Karpas-422 (cell line): ENCODE results near the gene CABCOCO1. TPM values are rescaled to one million over a fixed set of nuclear protein-coding genes. Genes with fewer than 3 reads are reported as not detected.

Source experiments
- DNase-seq: peaks from one replicate; pipeline ENCODE4 v3.0.0-alpha.2; 2015
- H2AFZ ChIP-seq: fragments of 200-600 bp; sonication (generic); 2 replicates; pipeline ENCODE4 v1.6.1; 2014; ENCODE audit warnings: antibody characterized with exemption, low read length, mixed read lengths
- H3K27ac ChIP-seq: fragments of 200-600 bp; sonication (generic); 2 replicates; pipeline ENCODE4 v1.5.1; 2014; ENCODE audit warnings: mild to moderate bottlenecking, low read length, moderate library complexity
- H3K27me3 ChIP-seq: fragments of 200-600 bp; sonication (generic); 2 replicates; pipeline ENCODE4 v1.6.1; 2014; ENCODE audit warnings: low read length, mixed read lengths
- H3K36me3 ChIP-seq: fragments of 200-600 bp; sonication (generic); 2 replicates; pipeline ENCODE4 v1.6.1; 2014; ENCODE audit warnings: low read length, mixed read lengths; ENCODE audit not compliant: insufficient read depth
- H3K4me1 ChIP-seq: fragments of 200-600 bp; sonication (generic); 2 replicates; pipeline ENCODE4 v1.6.1; 2014; ENCODE audit warnings: mild to moderate bottlenecking, low read length, mixed read lengths
- H3K4me2 ChIP-seq: fragments of 200-600 bp; sonication (generic); 2 replicates; pipeline ENCODE4 v1.6.1; 2014; ENCODE audit warnings: low read length, low read depth, mild to moderate bottlenecking; ENCODE audit not compliant: poor library complexity, severe bottlenecking
- H3K4me3 ChIP-seq: fragments of 200-600 bp; sonication (generic); 2 replicates; pipeline ENCODE4 v1.5.1; 2014; ENCODE audit warnings: mild to moderate bottlenecking, antibody characterized with exemption, low read length, mixed read lengths
- H3K79me2 ChIP-seq: fragments of 200-600 bp; sonication (generic); 2 replicates; pipeline ENCODE4 v1.6.1; 2014; ENCODE audit warnings: mild to moderate bottlenecking, low read length, mixed read lengths
- H3K9ac ChIP-seq: fragments of 200-600 bp; sonication (generic); 2 replicates; pipeline ENCODE4 v1.6.0; 2014; ENCODE audit warnings: low read length
- H3K9me2 ChIP-seq: fragments of 200-600 bp; sonication (generic), shearing (Covaris generic); replicated peaks from 2 replicates; pipeline ENCODE4 v1.6.0; 2014; ENCODE audit warnings: mild to moderate bottlenecking, low read length, moderate library complexity; ENCODE audit not compliant: insufficient read depth
- H3K9me3 ChIP-seq: fragments of 300-700, 200-600 bp; sonication (generic); 2 replicates; pipeline ENCODE4 v1.6.1; 2014; ENCODE audit warnings: low read length, mixed read lengths
- H4K20me1 ChIP-seq: fragments of 200-600 bp; sonication (generic); 2 replicates; pipeline ENCODE4 v1.6.1; 2014; ENCODE audit warnings: mild to moderate bottlenecking, antibody characterized with exemption, low read length, low read depth; ENCODE audit not compliant: insufficient read depth
- total RNA-seq: library from RNA; depleted of rRNA; stranded (reverse); fragments of >200 nt; shearing (Covaris generic); gene quantifications from 2 replicates; pipeline ENCODE4 v1.2.3, GENCODE V29; 2014; ENCODE audit warnings: low replicate concordance

Gene CABCOCO1
- total RNA-seq, 1 experiment from 2014 or later = not detected

- Histone ChIP-seq H3K4me2 (no peak overlapping the region), H3K9ac (no peak overlapping the region), H2AFZ (no peak overlapping the region), H3K36me3 (no peaks in the 10 kb centered on the region), H4K20me1 (no peaks in the 10 kb centered on the region), H3K4me1 (no peaks in the 10 kb centered on the region), H3K27me3 (no peaks in the 10 kb centered on the region), H3K4me3 (no peak overlapping the region), H3K9me3 (no peaks in the 10 kb centered on the region), H3K9me2 (no peaks in the 10 kb centered on the region), H3K27ac (no peak overlapping the region), H3K79me2 (no peaks in the 10 kb centered on the region)
- no peak for DNase-seq
Observed at GRCh38 chr10:61634746-61635145, 28.0 kb upstream of the CABCOCO1 start.

GRCh38 chr10:61635471-61635870 lies 27.3 kb upstream of the CABCOCO1 start:
- DNase-seq = no peak
- Histone ChIP-seq H3K27me3 (no peaks in the 10 kb centered on the region), H3K9me2 (no peaks in the 10 kb centered on the region), H3K4me1 (no peaks in the 10 kb centered on the region), H3K27ac (no peak overlapping the region), H3K9ac (no peak overlapping the region), H3K4me3 (no peak overlapping the region), H2AFZ (no peak overlapping the region), H4K20me1 (no peaks in the 10 kb centered on the region), H3K79me2 (no peaks in the 10 kb centered on the region), H3K4me2 (no peak overlapping the region), H3K9me3 (no peaks in the 10 kb centered on the region), H3K36me3 (no peaks in the 10 kb centered on the region)

- no peak overlapping the region for H3K9ac ChIP-seq
- H3K79me2 ChIP-seq = no peaks in the 10 kb centered on the region
- DNase-seq = no peak
- no peaks in the 10 kb centered on the region for H3K4me1 ChIP-seq
- H2AFZ ChIP-seq = no peak overlapping the region
- H3K4me3 ChIP-seq = no peak overlapping the region
- H3K27me3 ChIP-seq = no peaks in the 10 kb centered on the region
- no peaks in the 10 kb centered on the region for H4K20me1 ChIP-seq
- no peak overlapping the region for H3K4me2 ChIP-seq
- H3K27ac ChIP-seq = no peak overlapping the region
- no peaks in the 10 kb centered on the region for H3K9me2 ChIP-seq
- H3K36me3 ChIP-seq = no peaks in the 10 kb centered on the region
- H3K9me3 ChIP-seq = no peaks in the 10 kb centered on the region
Observed at GRCh38 chr10:61635932-61636331, 26.8 kb upstream of the CABCOCO1 start.

GRCh38 chr10:61639952-61640351 lies 22.8 kb upstream of the CABCOCO1 start:
- Histone ChIP-seq H4K20me1 (no peaks in the 10 kb centered on the region), H3K27me3 (no peaks in the 10 kb centered on the region), H3K4me1 (no peaks in the 10 kb centered on the region), H3K4me2 (no peak overlapping the region), H3K9me2 (no peaks in the 10 kb centered on the region), H3K9ac (no peak overlapping the region), H3K36me3 (no peaks in the 10 kb centered on the region), H3K27ac (no peak overlapping the region), H3K4me3 (no peak overlapping the region), H3K9me3 (no peaks in the 10 kb centered on the region), H2AFZ (no peak overlapping the region), H3K79me2 (no peaks in the 10 kb centered on the region)
- no peak for DNase-seq

- Histone ChIP-seq H3K4me2 (no peak overlapping the region), H3K9me2 (no peaks in the 10 kb centered on the region), H3K79me2 (no peaks in the 10 kb centered on the region), H3K27me3 (no peaks in the 10 kb centered on the region), H2AFZ (no peak overlapping the region), H3K9ac (no peak overlapping the region), H4K20me1 (no peaks in the 10 kb centered on the region), H3K9me3 (no peaks in the 10 kb centered on the region), H3K4me1 (no peaks in the 10 kb centered on the region), H3K36me3 (no peaks in the 10 kb centered on the region), H3K4me3 (no peak overlapping the region), H3K27ac (no peak overlapping the region)
- no peak for DNase-seq
Observed at GRCh38 chr10:61640856-61641255, 21.9 kb upstream of the CABCOCO1 start.

GRCh38 chr10:61642150-61642571 lies 20.6 kb upstream of the CABCOCO1 start:
- Histone ChIP-seq H3K79me2 (no peaks in the 10 kb centered on the region), H3K4me2 (no peak overlapping the region), H3K4me1 (no peaks in the 10 kb centered on the region), H3K4me3 (no peak overlapping the region), H3K27me3 (no peaks in the 10 kb centered on the region), H3K9ac (no peak overlapping the region), H3K9me2 (no peaks in the 10 kb centered on the region), H3K27ac (no peak overlapping the region), H3K36me3 (no peaks in the 10 kb centered on the region), H4K20me1 (no peaks in the 10 kb centered on the region), H3K9me3 (no peaks in the 10 kb centered on the region), H2AFZ (no peak overlapping the region)
- DNase-seq = no peak

GRCh38 chr10:61642676-61643075 lies 20.1 kb upstream of the CABCOCO1 start:
- Histone ChIP-seq H3K4me2 (no peak overlapping the region), H4K20me1 (no peaks in the 10 kb centered on the region), H3K27ac (no peak overlapping the region), H3K79me2 (no peaks in the 10 kb centered on the region), H3K9me2 (no peaks in the 10 kb centered on the region), H2AFZ (no peak overlapping the region), H3K4me3 (no peak overlapping the region), H3K9me3 (no peaks in the 10 kb centered on the region), H3K9ac (no peak overlapping the region), H3K4me1 (no peaks in the 10 kb centered on the region), H3K27me3 (no peaks in the 10 kb centered on the region), H3K36me3 (no peaks in the 10 kb centered on the region)
- DNase-seq = no peak

GRCh38 chr10:61643316-61643751 lies 19.4 kb upstream of the CABCOCO1 start:
- Histone ChIP-seq H3K9me2 (no peaks in the 10 kb centered on the region), H3K27ac (no peak overlapping the region), H3K4me1 (no peaks in the 10 kb centered on the region), H3K27me3 (no peaks in the 10 kb centered on the region), H4K20me1 (no peaks in the 10 kb centered on the region), H3K9ac (no peak overlapping the region), H3K9me3 (no peaks in the 10 kb centered on the region), H2AFZ (no peak overlapping the region), H3K4me3 (no peak overlapping the region), H3K79me2 (no peaks in the 10 kb centered on the region), H3K36me3 (no peaks in the 10 kb centered on the region), H3K4me2 (no peak overlapping the region)
- DNase-seq = no peak

GRCh38 chr10:61653699-61654098 lies 9.0 kb upstream of the CABCOCO1 start:
- Histone ChIP-seq H3K9me2 (no peaks in the 10 kb centered on the region), H3K79me2 (no peaks in the 10 kb centered on the region), H3K4me3 (no peak overlapping the region), H4K20me1 (no peaks in the 10 kb centered on the region), H3K27ac (no peak overlapping the region), H2AFZ (no peak overlapping the region), H3K9me3 (no peaks in the 10 kb centered on the region), H3K27me3 (no peaks in the 10 kb centered on the region), H3K9ac (no peak overlapping the region), H3K36me3 (no peaks in the 10 kb centered on the region), H3K4me1 (no peaks in the 10 kb centered on the region), H3K4me2 (no peak overlapping the region)
- no peak for DNase-seq
